Endodermal cell (in vitro differentiated cells): ENCODE measurements around the gene ANKS1B. TPM values are rescaled to one million over a fixed set of nuclear protein-coding genes. Genes with fewer than 3 reads are reported as not detected.

Experiments
- DNase-seq: peaks from one replicate; pipeline ENCODE4 v3.0.0-alpha.2; 2017
- H3K27ac ChIP-seq: 2 replicates; pipeline ENCODE4 v1.5.1; 2013; ENCODE audit warnings: mild to moderate bottlenecking, low read depth, low read length, moderate library complexity
- H3K27me3 ChIP-seq: 2 replicates; pipeline ENCODE4 v1.6.1; 2013; ENCODE audit warnings: mild to moderate bottlenecking, low read length, moderate library complexity; ENCODE audit not compliant: insufficient read depth, control insufficient read depth, poor library complexity, severe bottlenecking
- H3K36me3 ChIP-seq: 2 replicates; pipeline ENCODE4 v1.7.0; 2013; ENCODE audit warnings: mild to moderate bottlenecking, low read length, moderate library complexity; ENCODE audit not compliant: control insufficient read depth, insufficient read depth
- H3K4me1 ChIP-seq: one replicate; pipeline ENCODE4 v1.7.0; 2013; ENCODE audit warnings: low read length; ENCODE audit not compliant: control insufficient read depth, insufficient read depth
- H3K4me3 ChIP-seq: 2 replicates; pipeline ENCODE4 v1.5.1; 2013; ENCODE audit warnings: mild to moderate bottlenecking, low read length, moderate library complexity
- H3K9ac ChIP-seq: 2 replicates; pipeline ENCODE4 v1.6.1; 2013; ENCODE audit warnings: mild to moderate bottlenecking, low read length, moderate library complexity; ENCODE audit not compliant: poor library complexity, severe bottlenecking; ENCODE audit errors: extremely low read depth
- H3K9me3 ChIP-seq: 2 replicates; pipeline ENCODE4 v1.6.1; 2013; ENCODE audit warnings: mild to moderate bottlenecking, low read length, moderate library complexity; ENCODE audit not compliant: control insufficient read depth
- H3K27ac Mint-ChIP-seq: 2 replicates; pipeline ENCODE4 v1.8.0; 2020; ENCODE audit warnings: mixed read lengths
- H3K27me3 Mint-ChIP-seq: 2 replicates; pipeline ENCODE4 v1.8.0; 2021; ENCODE audit warnings: mild to moderate bottlenecking, mixed read lengths; ENCODE audit not compliant: insufficient read depth
- H3K36me3 Mint-ChIP-seq: 2 replicates; pipeline ENCODE4 v1.8.0; 2020; ENCODE audit warnings: low read depth, mixed read lengths
- H3K4me1 Mint-ChIP-seq: 2 replicates; pipeline ENCODE4 v1.8.0; 2020; ENCODE audit warnings: mixed read lengths
- H3K4me3 Mint-ChIP-seq: 2 replicates; pipeline ENCODE4 v1.8.0; 2020; ENCODE audit warnings: mild to moderate bottlenecking, moderate library complexity, mixed read lengths
- H3K9me3 Mint-ChIP-seq: 2 replicates; pipeline ENCODE4 v1.8.0; 2020; ENCODE audit warnings: mild to moderate bottlenecking, mixed read lengths
- CTCF ChIP-seq: fragments of 200-600 bp; sonication (generic); conservative IDR thresholded peaks from 2 replicates; pipeline ENCODE4 v1.5.0; 2021; ENCODE audit warnings: antibody characterized with exemption, mild to moderate bottlenecking
- WGBS, 2 experiments: methylation state at CpG; one replicate each; pipeline versions ENCODE4 v1.1.5 to v1.1.7; 2013; ENCODE audit warnings: missing lambda C conversion rate in 2 of 2, mixed read lengths in 1 of 2; ENCODE audit not compliant: insufficient coverage in 1 of 2, insufficient read length in 1 of 2; 5-methylcytosine and 5-hydroxymethylcytosine counted together
- total RNA-seq, 2 donors: library from RNA; stranded (reverse); fragmentation: NEBNext Ultra II Directional in 1 of 2; extraction: Animal tissue kit (Norgen Biotek cat#: 25700) in 1 of 2; gene quantifications; 2 replicates in 1 of 2; 3 replicates in 1 of 2; pipeline ENCODE4 v1.2.1, GENCODE V29; 2021

The ANKS1B gene
- total RNA-seq, 2 donors from 2014 or later, result 28.5 to 65.8 TPM

GRCh38 chr12:99915251-99916082 is 69.3 kb downstream of the ANKS1B start:
- Histone ChIP-seq H3K9ac (no peak overlapping the region), H3K4me3 (no peak overlapping the region), H3K4me1 (peaks cover 9% of the 10 kb centered on the region), H3K9me3 (no peaks in the 10 kb centered on the region), H3K27ac (no peak overlapping the region), H3K36me3 (no peaks in the 10 kb centered on the region), H3K27me3 (no peaks in the 10 kb centered on the region)
- no peaks in the 10 kb centered on the region for H3K27me3 Mint-ChIP-seq
- H3K36me3 Mint-ChIP-seq, result no peaks in the 10 kb centered on the region
- H3K4me1 Mint-ChIP-seq, result peaks cover 9% of the 10 kb centered on the region
- TF ChIP-seq CTCF, result no peak
- H3K27ac Mint-ChIP-seq, result no peak overlapping the region
- no peak for DNase-seq
- H3K4me3 Mint-ChIP-seq, result no peak overlapping the region
- WGBS, 2 experiments, result 85 to 86% methylated on average over 6 of the region's 6 CpGs
- H3K9me3 Mint-ChIP-seq, result no peaks in the 10 kb centered on the region

GRCh38 chr12:99914206-99914605 is 70.5 kb downstream of the ANKS1B start:
- no peak for DNase-seq
- H3K9me3 ChIP-seq, result no peaks in the 10 kb centered on the region
- no peaks in the 10 kb centered on the region for H3K27me3 ChIP-seq
- no peak overlapping the region for H3K9ac ChIP-seq
- no peaks in the 10 kb centered on the region for H3K36me3 Mint-ChIP-seq
- H3K27ac ChIP-seq, result no peak overlapping the region
- H3K27ac Mint-ChIP-seq, result no peak overlapping the region
- H3K9me3 Mint-ChIP-seq, result no peaks in the 10 kb centered on the region
- H3K36me3 ChIP-seq, result no peaks in the 10 kb centered on the region
- H3K4me1 ChIP-seq, result peaks cover 9% of the 10 kb centered on the region
- H3K4me3 Mint-ChIP-seq, result no peak overlapping the region
- H3K4me3 ChIP-seq, result no peak overlapping the region
- TF ChIP-seq CTCF, result no peak
- WGBS, 2 experiments, result 82 to 100% methylated on average over 1 of the region's 1 CpG
- peaks cover 9% of the 10 kb centered on the region for H3K4me1 Mint-ChIP-seq
- no peaks in the 10 kb centered on the region for H3K27me3 Mint-ChIP-seq

GRCh38 chr12:99911967-99912366 is 72.8 kb downstream of the ANKS1B start:
- DNase-seq, result no peak
- H3K27me3 ChIP-seq, result no peaks in the 10 kb centered on the region
- no peaks in the 10 kb centered on the region for H3K36me3 ChIP-seq
- WGBS, 2 experiments, result 96 to 100% methylated on average over 1 of the region's 1 CpG
- Mint-ChIP-seq H3K4me3 (no peak overlapping the region), H3K4me1 (peaks cover 9% of the 10 kb centered on the region), H3K36me3 (no peaks in the 10 kb centered on the region), H3K9me3 (no peaks in the 10 kb centered on the region), H3K27me3 (no peaks in the 10 kb centered on the region), H3K27ac (no peak overlapping the region)
- H3K4me1 ChIP-seq, result peaks cover 5% of the 10 kb centered on the region
- TF ChIP-seq CTCF, result no peak
- no peak overlapping the region for H3K9ac ChIP-seq
- no peak overlapping the region for H3K27ac ChIP-seq
- no peak overlapping the region for H3K4me3 ChIP-seq
- no peaks in the 10 kb centered on the region for H3K9me3 ChIP-seq
